Stimulated activated CD4-positive, alpha-beta T cell treated with anti-CD3 and anti-CD28 coated beads, Interleukin-12 subunit alpha, Interleukin-12 subunit beta, amount 100 ng/mL, for 48 hours (primary cell): Measurements from ENCODE around the gene LRRC71.
"Not testable (repeated sequence)": the region's sequence is repeated elsewhere in the genome, so short reads cannot be mapped to it uniquely, and the experiment has no call there.

Source experiments
- DNase-seq, 3 donors: peaks; one replicate each; pipeline ENCODE4 v3.0.0-alpha.2; 2020; ENCODE audit warnings: low read depth in 2 of 3, low spot score in 1 of 3

Gene LRRC71

DNA sequence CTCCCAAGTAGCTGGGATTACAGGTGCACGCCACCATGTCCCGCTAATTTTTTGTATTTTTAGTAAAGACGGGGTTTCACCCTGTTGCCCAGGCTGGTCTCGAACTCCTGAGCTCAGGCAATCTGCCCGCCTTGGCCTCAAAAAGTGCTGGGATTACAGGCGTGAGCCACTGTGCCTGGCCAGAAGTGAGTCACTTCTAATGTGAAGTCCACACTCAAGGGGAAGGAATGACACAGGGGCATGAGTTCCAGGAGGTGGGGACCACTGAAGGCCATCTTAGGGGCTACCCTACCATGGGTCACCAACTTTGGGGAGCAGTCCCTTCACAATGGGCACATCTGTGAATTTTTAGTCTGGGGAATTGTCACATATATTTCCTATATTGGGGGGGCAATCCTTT is 6.3 kb downstream of the LRRC71 start:
- DNase-seq: not testable (repeated sequence)

- peak; percentile 48 to 68 (median 59) for DNase-seq
Observed at GRCh38 chr1:156927215-156928042, 7.0 kb downstream of the LRRC71 start.

GRCh38 chr1:156928043-156928602 is 7.7 kb downstream of the LRRC71 start:
- DNase-seq: no peak

GRCh38 chr1:156929596-156930238 is 9.3 kb downstream of the LRRC71 start:
- no peak for DNase-seq

DNA sequence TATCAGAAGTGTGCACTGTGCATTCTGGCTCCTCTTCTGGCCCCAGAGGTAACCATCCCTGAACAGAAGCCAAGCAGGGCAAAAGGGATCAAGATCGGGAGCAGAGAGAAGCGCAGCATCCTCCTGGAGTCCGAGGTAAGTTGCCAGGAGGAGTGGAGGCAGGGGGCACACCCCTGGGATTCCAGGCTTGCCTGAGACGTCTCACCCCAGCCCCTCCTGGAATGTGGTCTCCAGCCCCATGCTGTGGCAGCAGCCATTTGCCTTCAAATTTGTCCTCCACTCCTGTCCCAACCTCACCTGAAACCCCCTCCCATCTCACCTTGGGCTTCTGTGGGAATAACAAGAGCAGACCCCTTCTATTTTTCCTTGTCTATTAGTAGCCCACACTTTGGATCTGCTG is 10.1 kb downstream of the LRRC71 start:
- DNase-seq: no peak

DNA sequence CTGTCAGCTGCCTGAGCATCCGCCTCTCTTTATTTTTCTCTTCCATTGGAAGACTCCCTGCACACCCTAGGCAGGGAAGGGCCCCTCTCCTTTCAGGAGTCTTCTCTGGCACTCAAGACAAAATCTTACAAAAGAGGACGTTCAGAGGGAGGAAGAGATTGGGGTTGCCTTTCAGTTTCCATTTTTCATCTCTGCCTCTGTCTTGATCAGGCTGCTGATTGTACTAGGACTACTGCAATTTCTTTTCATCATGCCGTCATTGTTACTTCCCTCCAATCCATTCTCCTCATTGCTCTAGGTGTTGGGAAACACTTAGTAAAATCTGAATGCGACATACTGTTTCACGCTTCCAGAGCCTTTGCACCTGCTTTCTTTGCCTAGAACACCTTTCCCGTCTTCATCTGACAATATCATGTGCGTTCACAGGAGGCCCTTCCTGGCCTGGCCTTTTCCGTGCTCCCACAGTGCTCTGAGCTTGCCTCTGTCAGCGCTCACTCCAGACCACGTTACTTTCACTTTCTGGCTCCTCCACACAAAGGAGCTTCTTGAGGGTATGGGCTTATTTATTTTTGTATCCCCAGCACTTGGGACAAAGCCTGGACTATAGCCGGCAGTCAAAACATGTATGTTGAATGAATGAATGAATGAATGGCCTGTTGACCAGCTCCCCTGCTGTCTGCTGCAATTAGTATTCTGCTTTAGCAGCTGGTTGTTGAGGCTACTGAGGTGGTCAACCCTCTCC is 10.9 kb downstream of the LRRC71 start:
- no peak for DNase-seq

DNA sequence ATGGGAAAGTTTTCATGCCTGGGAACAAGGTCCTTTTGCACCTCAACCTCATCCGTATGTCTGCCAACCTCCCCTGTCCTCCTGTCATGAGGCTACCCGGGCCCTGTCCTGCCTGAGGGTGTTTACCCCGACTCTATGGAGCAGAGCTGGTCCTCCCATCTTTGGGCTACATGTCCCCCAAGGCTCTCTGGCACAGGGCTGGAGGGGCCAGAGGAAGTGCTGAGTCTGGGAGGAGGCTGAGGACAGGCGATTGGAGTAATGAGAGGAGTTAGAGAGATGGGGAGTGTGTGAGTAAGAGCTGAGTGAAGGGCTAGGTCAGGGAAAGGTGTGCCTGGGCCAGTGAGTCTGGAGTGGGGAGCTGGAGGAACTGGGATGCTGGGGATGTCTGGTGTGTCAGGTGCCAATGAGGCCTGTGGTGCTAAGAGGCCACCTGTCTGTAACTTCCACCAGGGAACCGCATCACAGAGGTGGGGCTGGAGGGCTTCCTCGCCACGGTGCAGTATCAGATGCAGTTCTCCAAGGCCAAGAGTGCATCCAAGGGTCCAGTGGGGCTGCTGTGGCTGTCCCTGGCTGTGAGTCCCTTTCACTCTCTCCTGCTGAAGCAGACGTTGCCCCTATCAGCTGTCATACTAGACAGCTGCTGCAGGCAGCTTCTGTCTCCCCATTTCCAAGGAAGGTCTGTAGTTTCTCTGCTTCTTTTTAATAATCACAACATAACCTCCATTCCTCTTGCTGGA is 11.7 kb downstream of the LRRC71 start:
- no peak for DNase-seq

DNA sequence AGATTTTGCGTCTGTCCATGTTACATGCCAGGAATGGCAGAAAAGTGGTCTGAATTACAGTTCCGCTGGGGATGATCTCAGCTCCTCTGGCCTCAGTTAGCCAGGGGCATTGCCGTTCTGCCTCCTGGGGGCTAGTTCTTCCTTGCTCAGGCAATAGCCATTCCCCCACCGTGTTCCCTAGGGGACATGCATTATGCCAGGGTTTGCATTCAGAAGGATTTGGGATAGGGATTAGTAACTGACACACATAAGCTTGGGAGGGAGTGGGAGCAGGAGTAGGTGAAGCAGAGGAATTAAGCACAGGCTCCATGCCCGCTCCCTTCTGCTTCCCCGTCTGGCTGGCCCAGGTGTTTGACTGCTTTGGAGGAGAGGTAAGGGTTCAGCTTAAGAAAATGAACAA is 12.7 kb downstream of the LRRC71 start:
- no peak for DNase-seq

DNA sequence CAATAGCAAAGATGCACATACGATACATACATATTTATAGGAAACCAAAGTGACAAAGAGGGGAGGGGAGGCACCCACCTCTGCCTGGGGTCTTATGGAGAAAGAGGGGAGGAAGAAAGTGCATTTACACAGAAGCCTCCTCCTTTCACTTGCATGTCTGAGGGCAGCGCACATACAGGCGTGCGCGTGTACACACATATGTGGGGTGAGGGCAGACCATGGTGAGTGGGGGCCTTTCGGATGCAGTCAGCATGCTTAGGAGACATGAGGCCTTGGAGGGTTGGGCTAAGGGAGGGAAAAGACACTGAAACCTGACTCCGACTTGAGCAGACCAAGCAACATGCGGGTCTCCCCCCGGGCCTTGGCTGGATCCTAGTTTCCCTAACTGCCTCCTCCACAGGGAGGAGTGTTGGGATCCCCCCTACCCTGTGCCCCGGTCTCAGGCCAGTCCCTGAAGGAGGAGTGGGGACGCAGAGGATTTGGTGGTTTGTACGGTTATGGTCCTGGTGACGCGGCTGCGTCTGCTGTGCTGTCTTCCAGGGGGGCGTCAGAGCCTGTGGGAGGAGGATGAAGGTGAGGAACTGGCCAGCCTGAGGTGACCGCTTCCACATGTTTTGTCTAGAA is 15.2 kb downstream of the LRRC71 start:
- DNase-seq: no peak

- DNase-seq: no peak
Observed at GRCh38 chr1:156936191-156936590, 15.8 kb downstream of the LRRC71 start.

GRCh38 chr1:156936721-156937220 is 16.3 kb downstream of the LRRC71 start:
- DNase-seq: no peak

DNA sequence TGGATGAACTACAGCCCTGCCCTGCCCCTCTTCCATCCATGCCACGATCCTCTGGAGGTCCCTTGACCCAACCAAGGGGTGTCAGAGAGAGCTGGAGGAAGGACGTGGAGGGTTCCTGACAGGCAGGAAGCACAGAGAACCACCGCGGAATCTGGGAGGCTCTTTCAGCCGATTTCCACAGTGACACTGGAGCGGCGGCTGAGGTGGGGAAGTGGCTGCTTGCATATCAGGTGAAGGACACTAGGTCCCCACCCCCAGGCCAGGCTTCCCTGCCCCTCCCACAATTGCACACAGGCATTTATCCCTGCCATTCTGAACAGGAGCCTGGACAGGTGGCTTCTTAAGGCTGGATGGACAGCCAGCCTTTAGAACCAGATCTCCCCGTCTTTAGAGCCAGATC is 17.5 kb downstream of the LRRC71 start:
- DNase-seq: no peak

DNA sequence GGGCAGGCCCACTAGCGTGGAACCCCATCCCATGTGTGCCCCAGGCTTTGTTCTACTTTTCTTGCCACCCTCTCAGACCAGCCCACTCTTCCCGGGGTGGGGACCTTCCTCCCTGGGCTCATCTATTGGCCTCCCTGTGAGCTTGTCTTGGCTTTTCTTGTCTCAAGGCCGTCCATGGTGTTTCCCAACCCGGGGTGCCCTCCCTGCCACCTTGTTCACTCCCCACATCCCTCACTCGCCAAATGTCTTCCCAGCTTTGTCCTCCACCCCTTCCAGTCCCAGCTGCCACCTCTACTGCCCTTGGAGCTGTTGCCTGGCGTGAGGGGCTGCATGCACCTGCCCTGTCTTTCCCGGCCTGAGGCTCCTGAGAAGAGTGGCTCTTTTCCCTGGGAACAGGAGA is 18.4 kb downstream of the LRRC71 start:
- no peak for DNase-seq

- DNase-seq: no peak
Observed at GRCh38 chr1:156939786-156940334, 19.4 kb downstream of the LRRC71 start.

GRCh38 chr1:156941675-156942074 is 21.2 kb downstream of the LRRC71 start:
- no peak for DNase-seq

DNA sequence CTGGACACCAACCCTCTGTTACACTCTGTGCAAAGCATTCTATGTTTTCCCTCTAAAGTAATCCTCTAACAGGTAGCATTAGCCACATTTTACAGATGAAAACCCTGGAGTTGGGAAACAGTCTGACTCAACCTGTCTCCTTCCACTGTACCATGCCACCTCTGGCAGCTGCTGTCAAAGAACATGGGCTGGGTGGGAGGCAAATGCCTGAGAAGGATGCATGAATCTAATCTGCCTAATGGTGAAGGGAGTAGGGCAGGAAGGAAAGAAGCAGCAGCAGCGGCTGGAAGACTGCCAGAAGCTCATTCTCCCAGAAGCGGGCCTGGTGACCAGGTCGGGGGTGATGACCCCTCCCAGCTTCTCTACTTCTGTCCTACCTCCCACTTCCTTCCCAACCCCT is 21.7 kb downstream of the LRRC71 start:
- no peak for DNase-seq

- no peak for DNase-seq
Observed at GRCh38 chr1:156942576-156942975, 22.1 kb downstream of the LRRC71 start.

GRCh38 chr1:156943756-156944155 is 23.3 kb downstream of the LRRC71 start:
- DNase-seq: no peak

DNA sequence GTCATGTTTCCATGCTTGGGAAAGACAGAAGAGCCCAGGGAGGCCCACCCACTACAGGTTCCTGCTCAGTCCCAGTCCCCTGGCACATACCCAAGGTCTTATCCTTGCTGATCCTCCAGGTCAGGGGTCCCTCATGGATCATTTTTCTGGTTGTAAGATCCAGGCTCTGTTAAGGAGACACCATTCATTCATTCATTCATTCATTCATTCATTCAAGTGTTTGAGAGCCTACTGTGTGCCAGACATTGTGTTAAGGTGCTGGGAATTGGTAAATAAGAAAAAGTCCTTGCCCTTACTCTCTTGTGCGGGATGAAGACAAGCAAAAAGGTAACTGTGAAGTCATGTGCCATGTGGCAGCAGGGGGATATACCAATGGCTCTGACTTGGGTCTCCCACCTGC is 23.8 kb downstream of the LRRC71 start:
- no peak for DNase-seq

GRCh38 chr1:156944848-156945247 is 24.4 kb downstream of the LRRC71 start:
- no peak for DNase-seq
